ENCODE data around the gene LTF.
"Not testable (repeated sequence)": the region's sequence is repeated elsewhere in the genome, so short reads cannot be mapped to it uniquely, and the experiment has no call there.

LTF gene

GRCh38 chr3:46435081-46435726 lies 29.5 kb downstream of the LTF start:
- no peak for DNase-seq

GRCh38 chr3:46433841-46434240 lies 30.9 kb downstream of the LTF start:
- DNase-seq: no peak

- not testable (repeated sequence) for DNase-seq
These were observed 31.6 kb downstream of the LTF start for GRCh38 chr3:46433118-46433517.

GRCh38 chr3:46431905-46432304 lies 32.8 kb downstream of the LTF start:
- DNase-seq: not testable (repeated sequence)

GRCh38 chr3:46430879-46431278 lies 33.8 kb downstream of the LTF start:
- not testable (repeated sequence) for DNase-seq

- no peak for DNase-seq
These were observed 35.0 kb downstream of the LTF start for GRCh38 chr3:46429671-46430070.

GRCh38 chr3:46429250-46429649 lies 35.5 kb downstream of the LTF start:
- DNase-seq: no peak

- no peak for DNase-seq
These were observed 36.5 kb downstream of the LTF start for GRCh38 chr3:46427916-46428833.

- DNase-seq: not testable (repeated sequence)
These were observed 37.3 kb downstream of the LTF start for GRCh38 chr3:46427404-46427803.

- DNase-seq: not testable (repeated sequence)
These were observed 38.2 kb downstream of the LTF start for GRCh38 chr3:46426476-46426875.

GRCh38 chr3:46423588-46423987 lies 41.1 kb downstream of the LTF start:
- no peak for DNase-seq

GRCh38 chr3:46422617-46423016 lies 42.1 kb downstream of the LTF start:
- DNase-seq: no peak

- DNase-seq: no peak
These were observed 43.8 kb downstream of the LTF start for GRCh38 chr3:46420931-46421330.

- DNase-seq: no peak
These were observed 44.9 kb downstream of the LTF start for GRCh38 chr3:46419816-46420215.

- DNase-seq: no peak
These were observed 46.7 kb downstream of the LTF start for GRCh38 chr3:46417841-46418611.

GRCh38 chr3:46416811-46417510 lies 47.7 kb downstream of the LTF start:
- DNase-seq: no peak

GRCh38 chr3:46416125-46416810 lies 48.4 kb downstream of the LTF start:
- no peak for DNase-seq

- DNase-seq: no peak
These were observed 50.0 kb downstream of the LTF start for GRCh38 chr3:46414739-46415138.

GRCh38 chr3:46413951-46414350 lies 50.8 kb downstream of the LTF start:
- no peak for DNase-seq

- no peak for DNase-seq
These were observed 51.9 kb downstream of the LTF start for GRCh38 chr3:46412786-46413298.

- no peak for DNase-seq
These were observed 53.4 kb downstream of the LTF start for GRCh38 chr3:46411271-46411670.

GRCh38 chr3:46410669-46411068 lies 54.0 kb downstream of the LTF start:
- DNase-seq: no peak
